ENCODE measurements around the gene AUTS2.

Gene AUTS2

DNA sequence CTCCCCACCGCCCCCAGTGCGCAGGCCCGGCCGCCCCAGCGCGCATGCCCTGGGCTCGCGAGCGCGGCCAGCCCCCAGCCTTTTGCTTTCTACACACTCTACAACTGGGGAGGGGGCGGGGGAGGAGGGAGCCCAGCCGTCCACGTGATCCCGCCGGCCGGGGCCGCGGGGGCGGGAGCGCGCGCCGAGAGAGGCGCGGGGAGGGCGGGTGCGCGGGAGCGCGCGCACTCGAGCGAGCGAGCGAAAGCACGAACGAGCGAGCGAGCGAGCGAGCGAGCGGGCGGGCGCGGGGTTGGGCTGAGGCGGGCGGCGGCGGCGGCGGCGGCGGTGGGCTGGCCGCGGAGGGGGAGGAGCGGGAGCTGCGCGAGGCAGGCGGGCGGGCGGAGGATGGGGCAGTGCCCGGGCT, at the start of gene AUTS2:
Gene AUTS2 (plus strand): TSS at position 395 of the 406 bp plus-strand sequence. CDS start 1,179 bp downstream, outside the sequence.
- Histone ChIP-seq H3K9ac (ENCODE audit: low read length) (peak within 1 kb of the TSS; percentile 79), H3K27me3 (ENCODE audit: control insufficient read depth, insufficient read depth, low read length) (peaks cover 79% of the 10 kb centered on the region), H3K4me1 (ENCODE audit: control insufficient read depth, insufficient read depth, low read length) (peaks cover 11% of the 10 kb centered on the region), H3K27ac (ENCODE audit: low read depth, low read length) (peak within 1 kb of the TSS; percentile 57; the same call in 1 of the 2 replicates), H3K4me3 (ENCODE audit: low read depth, low read length) (peak within 1 kb of the TSS; percentile 96), H3K9me3 (ENCODE audit: control insufficient read depth, insufficient read depth, low read depth, low read length) (no peaks in the 10 kb centered on the region), H3K36me3 (ENCODE audit: control insufficient read depth, insufficient read depth, low read length) (no peaks in the 10 kb centered on the region)

DNA sequence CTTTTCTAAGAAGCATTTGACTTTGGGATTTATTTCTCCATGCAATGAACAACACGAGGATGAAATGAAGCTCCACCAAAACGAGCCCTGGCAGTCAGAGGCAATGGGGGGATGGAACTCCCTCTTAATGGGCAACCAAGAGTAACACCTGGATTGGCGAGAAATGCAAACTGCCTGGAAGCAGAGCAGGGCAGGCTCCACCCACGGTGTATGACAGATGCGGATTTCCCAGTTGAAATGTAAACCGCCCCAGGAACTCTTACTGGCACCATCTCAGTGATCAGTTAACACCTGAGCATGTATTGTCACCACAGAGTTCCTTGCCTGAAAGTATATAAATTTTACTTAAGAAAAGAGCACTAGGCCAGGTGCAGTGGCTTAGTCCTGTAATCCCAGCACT, 47.3 kb upstream of the AUTS2 start:
- no peaks in the 10 kb centered on the region for H3K9me3 ChIP-seq (ENCODE audit: control insufficient read depth, insufficient read depth, low read depth, low read length)
- no peaks in the 10 kb centered on the region for H3K27me3 ChIP-seq (ENCODE audit: control insufficient read depth, insufficient read depth, low read length)
- no peak overlapping the region for H3K4me3 ChIP-seq (ENCODE audit: low read depth, low read length)
- no peak overlapping the region for H3K27ac ChIP-seq (ENCODE audit: low read depth, low read length)
- H3K4me1 ChIP-seq (ENCODE audit: control insufficient read depth, insufficient read depth, low read length), result no peaks in the 10 kb centered on the region
- no peaks in the 10 kb centered on the region for H3K36me3 ChIP-seq (ENCODE audit: control insufficient read depth, insufficient read depth, low read length)
- no peak overlapping the region for H3K9ac ChIP-seq (ENCODE audit: low read length)

DNA sequence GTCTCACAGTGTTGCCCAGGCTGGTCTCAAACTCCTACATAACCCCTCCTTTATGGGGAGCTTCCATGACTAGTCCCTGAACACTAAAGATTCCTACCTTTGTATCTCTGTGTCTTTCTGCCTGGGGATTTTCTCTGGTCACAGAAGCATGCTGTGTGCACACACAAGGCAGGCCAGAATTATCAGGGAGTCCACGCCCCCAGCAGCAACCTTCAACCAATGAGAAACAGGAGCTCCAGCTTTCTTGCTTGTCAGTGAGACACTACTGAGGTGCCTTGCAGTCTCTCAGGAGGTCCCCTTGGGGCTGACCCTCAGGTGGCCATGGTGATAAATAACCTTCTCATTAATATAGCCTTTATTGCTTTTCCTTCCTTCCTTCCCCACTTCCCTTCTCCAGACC, 45.1 kb upstream of the AUTS2 start:
- Histone ChIP-seq H3K27ac (ENCODE audit: low read depth, low read length) (no peak overlapping the region), H3K4me3 (ENCODE audit: low read depth, low read length) (no peak overlapping the region), H3K4me1 (ENCODE audit: control insufficient read depth, insufficient read depth, low read length) (no peaks in the 10 kb centered on the region), H3K9me3 (ENCODE audit: control insufficient read depth, insufficient read depth, low read depth, low read length) (no peaks in the 10 kb centered on the region), H3K9ac (ENCODE audit: low read length) (no peak overlapping the region), H3K36me3 (ENCODE audit: control insufficient read depth, insufficient read depth, low read length) (no peaks in the 10 kb centered on the region), H3K27me3 (ENCODE audit: control insufficient read depth, insufficient read depth, low read length) (no peaks in the 10 kb centered on the region)

DNA sequence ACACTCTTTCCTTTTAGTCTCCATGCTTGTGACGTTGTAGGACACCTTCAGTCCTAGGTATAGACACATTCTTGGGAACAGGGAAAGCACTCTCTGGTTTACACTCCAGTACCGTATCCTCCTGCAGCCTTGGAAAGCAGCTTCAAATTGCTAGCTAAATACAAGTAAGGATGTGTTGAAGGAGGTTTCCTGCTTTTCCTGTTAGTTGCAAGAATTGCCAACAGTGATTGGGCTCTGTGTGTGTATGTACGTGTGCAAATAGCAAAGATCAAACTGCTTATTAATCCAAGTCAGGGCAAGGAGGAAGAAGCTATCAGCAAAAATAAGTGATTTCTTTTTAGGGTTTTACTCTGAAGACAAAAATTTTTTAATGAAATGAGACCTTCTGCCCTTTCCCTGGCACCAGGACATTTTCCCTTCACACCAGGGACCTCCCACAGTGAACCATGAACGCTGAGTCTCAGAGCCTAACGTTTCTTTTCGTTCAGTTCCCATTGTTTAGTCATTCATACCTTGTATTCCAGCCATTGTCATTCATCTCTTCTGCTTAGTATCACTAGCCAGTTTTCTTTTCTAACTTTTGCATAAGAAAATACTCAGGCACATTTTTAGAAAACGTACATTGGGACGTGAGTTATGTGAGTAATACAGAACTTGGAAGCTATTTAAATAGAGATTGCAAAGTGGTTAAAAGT, 36.9 kb upstream of the AUTS2 start:
- H3K4me3 ChIP-seq (ENCODE audit: low read depth, low read length), result no peak overlapping the region
- no peaks in the 10 kb centered on the region for H3K4me1 ChIP-seq (ENCODE audit: control insufficient read depth, insufficient read depth, low read length)
- H3K36me3 ChIP-seq (ENCODE audit: control insufficient read depth, insufficient read depth, low read length), result no peaks in the 10 kb centered on the region
- H3K27ac ChIP-seq (ENCODE audit: low read depth, low read length), result no peak overlapping the region
- H3K9ac ChIP-seq (ENCODE audit: low read length), result no peak overlapping the region
- H3K27me3 ChIP-seq (ENCODE audit: control insufficient read depth, insufficient read depth, low read length), result 0 out of 2 replicates have a peak, but pooled peaks cover 2% of the 10 kb centered on the region
- H3K9me3 ChIP-seq (ENCODE audit: control insufficient read depth, insufficient read depth, low read depth, low read length), result no peaks in the 10 kb centered on the region

DNA sequence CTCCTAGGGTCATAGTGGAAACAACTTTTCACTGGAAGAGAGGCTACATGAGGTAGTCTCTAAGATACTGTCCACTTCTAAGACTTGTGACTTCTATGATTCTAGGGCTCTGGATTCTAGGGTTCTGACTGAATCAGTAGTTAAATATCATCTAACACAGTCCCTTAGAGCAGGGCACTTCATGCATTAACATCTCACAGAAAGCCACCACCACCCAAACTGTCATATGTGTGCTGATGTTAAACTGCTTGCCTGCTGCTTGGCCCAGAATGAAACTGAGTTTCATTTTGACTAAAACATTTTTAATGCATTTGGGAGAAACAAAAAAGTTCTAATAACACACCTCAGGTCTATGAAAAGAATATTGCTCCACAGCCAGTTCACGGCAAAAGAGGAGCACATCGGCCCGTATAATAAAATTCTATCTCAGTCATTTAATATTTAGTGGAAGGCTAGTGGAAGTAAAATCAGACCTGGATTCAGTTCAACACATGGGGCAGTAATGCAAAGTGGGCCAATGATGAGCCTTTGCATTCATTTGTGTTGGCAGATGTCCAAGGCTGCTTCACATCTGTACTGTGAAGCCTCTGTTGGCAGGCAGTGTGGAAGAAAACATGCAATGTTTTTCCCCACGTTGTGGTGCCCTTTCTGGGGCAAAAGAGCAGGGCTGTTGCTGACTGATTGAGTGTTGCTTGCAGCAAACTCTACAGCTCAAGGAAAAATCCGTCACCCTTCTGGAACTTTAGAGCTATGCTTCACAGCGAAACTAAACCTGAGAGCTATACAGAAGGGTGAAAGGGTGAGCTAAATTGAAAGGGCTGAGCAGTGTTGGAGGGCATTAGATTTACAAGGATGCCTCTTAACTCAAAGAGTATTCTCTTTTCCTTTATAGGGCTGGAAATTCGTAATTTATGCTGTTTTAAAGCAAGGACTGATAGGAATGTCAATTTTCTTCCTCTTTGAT, 33.5 kb upstream of the AUTS2 start:
- Histone ChIP-seq H3K27me3 (ENCODE audit: control insufficient read depth, insufficient read depth, low read length) (0 out of 2 replicates have a peak, but pooled peaks cover 2% of the 10 kb centered on the region), H3K36me3 (ENCODE audit: control insufficient read depth, insufficient read depth, low read length) (no peaks in the 10 kb centered on the region), H3K4me1 (ENCODE audit: control insufficient read depth, insufficient read depth, low read length) (no peaks in the 10 kb centered on the region), H3K4me3 (ENCODE audit: low read depth, low read length) (no peak overlapping the region), H3K9me3 (ENCODE audit: control insufficient read depth, insufficient read depth, low read depth, low read length) (no peaks in the 10 kb centered on the region), H3K27ac (ENCODE audit: low read depth, low read length) (no peak overlapping the region), H3K9ac (ENCODE audit: low read length) (no peak overlapping the region)

DNA sequence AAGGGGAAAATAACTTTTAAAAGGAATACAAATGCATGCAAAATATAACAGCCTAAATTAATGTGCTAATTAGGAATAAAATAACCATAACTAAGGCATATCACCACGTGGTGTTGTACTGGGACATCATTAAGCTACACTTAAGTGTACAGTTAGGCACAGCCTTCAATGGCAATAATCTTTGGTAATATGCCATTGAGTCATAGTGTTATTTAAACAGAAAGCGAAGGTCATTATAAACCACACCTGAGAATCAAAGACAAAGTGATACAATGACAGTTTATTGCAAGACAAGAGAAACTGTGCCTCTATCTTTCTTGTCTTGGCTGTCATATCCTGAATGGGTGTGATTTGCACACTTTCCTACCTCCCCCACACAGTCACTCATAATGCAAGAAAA, 30.5 kb upstream of the AUTS2 start:
- no peaks in the 10 kb centered on the region for H3K27me3 ChIP-seq (ENCODE audit: control insufficient read depth, insufficient read depth, low read length)
- no peaks in the 10 kb centered on the region for H3K4me1 ChIP-seq (ENCODE audit: control insufficient read depth, insufficient read depth, low read length)
- H3K36me3 ChIP-seq (ENCODE audit: control insufficient read depth, insufficient read depth, low read length), result no peaks in the 10 kb centered on the region
- no peak overlapping the region for H3K4me3 ChIP-seq (ENCODE audit: low read depth, low read length)
- H3K9ac ChIP-seq (ENCODE audit: low read length), result no peak overlapping the region
- no peak overlapping the region for H3K27ac ChIP-seq (ENCODE audit: low read depth, low read length)
- H3K9me3 ChIP-seq (ENCODE audit: control insufficient read depth, insufficient read depth, low read depth, low read length), result no peaks in the 10 kb centered on the region

DNA sequence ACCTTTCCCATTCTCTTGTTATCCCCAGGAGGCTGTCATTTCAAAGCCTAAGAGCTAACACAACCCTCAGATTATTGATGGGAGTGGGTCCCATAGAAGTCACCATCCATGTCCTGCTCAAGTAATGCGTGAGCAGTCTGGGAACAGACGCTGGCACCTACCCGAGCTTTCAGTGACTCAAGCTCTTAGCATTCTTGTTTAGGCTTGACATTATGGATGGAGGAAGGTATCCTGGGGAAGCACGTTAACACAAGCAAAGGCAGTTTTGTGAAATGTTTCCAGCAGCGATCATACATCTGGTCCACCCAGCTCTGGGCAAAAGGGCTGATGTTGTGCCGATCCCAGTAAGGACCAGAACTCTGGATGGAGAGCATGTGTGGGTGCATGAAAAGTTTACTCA, 30.0 kb upstream of the AUTS2 start:
- H3K9ac ChIP-seq (ENCODE audit: low read length), result no peak overlapping the region
- H3K4me1 ChIP-seq (ENCODE audit: control insufficient read depth, insufficient read depth, low read length), result no peaks in the 10 kb centered on the region
- no peaks in the 10 kb centered on the region for H3K27me3 ChIP-seq (ENCODE audit: control insufficient read depth, insufficient read depth, low read length)
- H3K9me3 ChIP-seq (ENCODE audit: control insufficient read depth, insufficient read depth, low read depth, low read length), result no peaks in the 10 kb centered on the region
- no peak overlapping the region for H3K27ac ChIP-seq (ENCODE audit: low read depth, low read length)
- H3K36me3 ChIP-seq (ENCODE audit: control insufficient read depth, insufficient read depth, low read length), result no peaks in the 10 kb centered on the region
- H3K4me3 ChIP-seq (ENCODE audit: low read depth, low read length), result no peak overlapping the region

DNA sequence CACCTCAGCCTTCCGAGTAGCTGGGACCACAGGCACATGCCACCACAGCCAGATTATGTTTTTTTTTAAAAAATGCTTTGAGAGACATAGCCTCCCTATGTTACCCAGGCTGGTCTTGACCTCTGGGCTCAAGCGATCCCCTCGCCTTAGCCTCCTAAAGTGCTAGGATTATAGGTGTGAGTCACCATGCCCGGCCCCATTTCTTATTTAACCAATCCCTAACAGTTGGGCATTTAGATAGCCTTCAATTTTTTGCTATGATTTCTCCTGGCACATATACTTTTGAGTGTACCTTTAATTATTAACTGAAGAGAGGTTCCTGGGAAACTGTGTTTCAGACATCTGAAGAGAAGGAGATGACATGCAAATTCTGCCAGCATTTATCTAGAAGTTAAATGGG, 22.6 kb upstream of the AUTS2 start:
- Histone ChIP-seq H3K4me3 (ENCODE audit: low read depth, low read length) (no peak overlapping the region), H3K9me3 (ENCODE audit: control insufficient read depth, insufficient read depth, low read depth, low read length) (no peaks in the 10 kb centered on the region), H3K9ac (ENCODE audit: low read length) (no peak overlapping the region), H3K27me3 (ENCODE audit: control insufficient read depth, insufficient read depth, low read length) (no peaks in the 10 kb centered on the region), H3K27ac (ENCODE audit: low read depth, low read length) (no peak overlapping the region), H3K4me1 (ENCODE audit: control insufficient read depth, insufficient read depth, low read length) (no peaks in the 10 kb centered on the region), H3K36me3 (ENCODE audit: control insufficient read depth, insufficient read depth, low read length) (no peaks in the 10 kb centered on the region)

DNA sequence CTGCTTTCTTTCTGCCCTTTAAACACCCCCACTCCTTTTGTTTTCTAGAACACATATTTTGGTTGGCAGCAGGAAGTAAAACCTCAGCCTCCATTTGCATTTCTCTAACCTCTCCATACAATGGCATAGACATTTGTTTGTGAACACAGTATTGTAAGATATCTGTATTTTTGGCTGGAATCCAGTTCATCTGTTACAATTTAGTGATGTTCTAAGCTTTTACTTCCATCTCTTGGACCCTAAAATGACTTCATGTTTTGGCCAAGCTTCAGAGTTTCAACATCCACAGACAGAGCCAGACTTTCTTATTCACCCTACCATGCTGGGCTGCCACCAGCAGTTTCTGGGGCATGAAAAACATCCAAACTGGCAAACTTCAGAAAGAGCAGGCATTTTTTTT, 21.1 kb upstream of the AUTS2 start:
- no peaks in the 10 kb centered on the region for H3K27me3 ChIP-seq (ENCODE audit: control insufficient read depth, insufficient read depth, low read length)
- no peaks in the 10 kb centered on the region for H3K4me1 ChIP-seq (ENCODE audit: control insufficient read depth, insufficient read depth, low read length)
- no peak overlapping the region for H3K27ac ChIP-seq (ENCODE audit: low read depth, low read length)
- H3K36me3 ChIP-seq (ENCODE audit: control insufficient read depth, insufficient read depth, low read length), result no peaks in the 10 kb centered on the region
- H3K4me3 ChIP-seq (ENCODE audit: low read depth, low read length), result no peak overlapping the region
- no peaks in the 10 kb centered on the region for H3K9me3 ChIP-seq (ENCODE audit: control insufficient read depth, insufficient read depth, low read depth, low read length)
- H3K9ac ChIP-seq (ENCODE audit: low read length), result no peak overlapping the region

DNA sequence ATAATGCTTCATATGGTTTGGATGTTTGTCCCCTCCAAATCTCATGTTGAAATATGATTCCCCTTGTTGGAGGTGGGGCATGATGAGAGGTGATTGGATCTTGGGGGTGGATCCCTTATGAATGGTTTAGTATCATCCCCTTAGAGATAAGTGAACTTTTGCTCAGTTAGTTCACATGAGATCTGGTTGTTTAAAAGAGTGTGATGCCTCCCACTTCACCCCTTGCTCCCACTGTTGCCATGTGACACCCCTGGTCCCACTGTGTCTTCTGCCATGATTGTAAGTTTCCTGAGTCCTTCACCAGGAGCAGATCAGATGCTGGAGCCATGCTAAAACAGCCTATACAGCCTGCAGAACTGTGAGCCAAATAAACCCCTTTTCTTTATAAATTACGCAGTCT, 13.1 kb upstream of the AUTS2 start:
- no peak overlapping the region for H3K4me3 ChIP-seq (ENCODE audit: low read depth, low read length)
- no peaks in the 10 kb centered on the region for H3K4me1 ChIP-seq (ENCODE audit: control insufficient read depth, insufficient read depth, low read length)
- no peaks in the 10 kb centered on the region for H3K36me3 ChIP-seq (ENCODE audit: control insufficient read depth, insufficient read depth, low read length)
- no peak overlapping the region for H3K27ac ChIP-seq (ENCODE audit: low read depth, low read length)
- no peak overlapping the region for H3K9ac ChIP-seq (ENCODE audit: low read length)
- no peaks in the 10 kb centered on the region for H3K9me3 ChIP-seq (ENCODE audit: control insufficient read depth, insufficient read depth, low read depth, low read length)
- H3K27me3 ChIP-seq (ENCODE audit: control insufficient read depth, insufficient read depth, low read length), result no peaks in the 10 kb centered on the region

DNA sequence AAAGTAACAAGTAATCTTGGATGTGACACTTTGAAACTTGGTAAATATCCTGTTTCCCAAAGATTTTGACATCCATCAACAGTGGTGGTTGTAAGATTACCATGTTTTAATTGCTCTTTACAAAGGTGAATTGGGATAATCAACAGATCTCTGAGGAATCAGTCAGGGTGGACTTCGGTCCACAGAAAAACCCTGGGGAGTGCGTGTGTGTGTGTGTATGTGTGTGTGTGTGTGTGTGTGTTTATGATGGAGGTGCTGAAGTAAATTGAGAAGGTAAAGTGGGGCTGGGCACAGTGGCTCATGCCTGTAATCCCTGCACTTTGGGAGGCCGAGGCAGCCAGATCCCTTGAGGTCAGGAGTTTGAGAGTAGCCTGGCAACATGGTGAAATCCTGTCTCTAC, 12.0 kb upstream of the AUTS2 start:
- H3K27me3 ChIP-seq (ENCODE audit: control insufficient read depth, insufficient read depth, low read length), result no peaks in the 10 kb centered on the region
- no peak overlapping the region for H3K4me3 ChIP-seq (ENCODE audit: low read depth, low read length)
- no peaks in the 10 kb centered on the region for H3K36me3 ChIP-seq (ENCODE audit: control insufficient read depth, insufficient read depth, low read length)
- no peak overlapping the region for H3K9ac ChIP-seq (ENCODE audit: low read length)
- H3K27ac ChIP-seq (ENCODE audit: low read depth, low read length), result no peak overlapping the region
- no peaks in the 10 kb centered on the region for H3K9me3 ChIP-seq (ENCODE audit: control insufficient read depth, insufficient read depth, low read depth, low read length)
- no peaks in the 10 kb centered on the region for H3K4me1 ChIP-seq (ENCODE audit: control insufficient read depth, insufficient read depth, low read length)
